ENCODE measurements around the gene PEX14.

Gene PEX14

GRCh38 chr1:10625554-10625953 is 150.8 kb downstream of the PEX14 start:
- TF ChIP-seq FOXP2 (optimal IDR thresholded peaks at IDR 0.05; ENCODE audit: borderline replicate concordance, extremely low read depth, extremely low read length, insufficient read depth) (no peak), SIN3A (IDR thresholded peaks at IDR 0.05; ENCODE audit: borderline replicate concordance, insufficient read depth, low read length) (no peak), POLR2AphosphoS5 (IDR thresholded peaks at IDR 0.05; ENCODE audit: low read depth, low read length) (no peak), TAF1 (IDR thresholded peaks at IDR 0.05; ENCODE audit: borderline replicate concordance, insufficient read depth, low read length) (no peak)
- TF ChIP-seq, protein P1, sequence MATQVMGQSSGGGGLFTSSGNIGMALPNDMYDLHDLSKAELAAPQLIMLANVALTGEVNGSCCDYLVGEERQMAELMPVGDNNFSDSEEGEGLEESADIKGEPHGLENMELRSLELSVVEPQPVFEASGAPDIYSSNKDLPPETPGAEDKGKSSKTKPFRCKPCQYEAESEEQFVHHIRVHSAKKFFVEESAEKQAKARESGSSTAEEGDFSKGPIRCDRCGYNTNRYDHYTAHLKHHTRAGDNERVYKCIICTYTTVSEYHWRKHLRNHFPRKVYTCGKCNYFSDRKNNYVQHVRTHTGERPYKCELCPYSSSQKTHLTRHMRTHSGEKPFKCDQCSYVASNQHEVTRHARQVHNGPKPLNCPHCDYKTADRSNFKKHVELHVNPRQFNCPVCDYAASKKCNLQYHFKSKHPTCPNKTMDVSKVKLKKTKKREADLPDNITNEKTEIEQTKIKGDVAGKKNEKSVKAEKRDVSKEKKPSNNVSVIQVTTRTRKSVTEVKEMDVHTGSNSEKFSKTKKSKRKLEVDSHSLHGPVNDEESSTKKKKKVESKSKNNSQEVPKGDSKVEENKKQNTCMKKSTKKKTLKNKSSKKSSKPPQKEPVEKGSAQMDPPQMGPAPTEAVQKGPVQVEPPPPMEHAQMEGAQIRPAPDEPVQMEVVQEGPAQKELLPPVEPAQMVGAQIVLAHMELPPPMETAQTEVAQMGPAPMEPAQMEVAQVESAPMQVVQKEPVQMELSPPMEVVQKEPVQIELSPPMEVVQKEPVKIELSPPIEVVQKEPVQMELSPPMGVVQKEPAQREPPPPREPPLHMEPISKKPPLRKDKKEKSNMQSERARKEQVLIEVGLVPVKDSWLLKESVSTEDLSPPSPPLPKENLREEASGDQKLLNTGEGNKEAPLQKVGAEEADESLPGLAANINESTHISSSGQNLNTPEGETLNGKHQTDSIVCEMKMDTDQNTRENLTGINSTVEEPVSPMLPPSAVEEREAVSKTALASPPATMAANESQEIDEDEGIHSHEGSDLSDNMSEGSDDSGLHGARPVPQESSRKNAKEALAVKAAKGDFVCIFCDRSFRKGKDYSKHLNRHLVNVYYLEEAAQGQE (IDR thresholded peaks at IDR 0.05; ENCODE audit: insufficient read depth in 1 of 2, low read depth in 2 of 2, low read length in 2 of 2) = no peak

- no peak for TF ChIP-seq SIN3A (IDR thresholded peaks at IDR 0.05; ENCODE audit: borderline replicate concordance, insufficient read depth, low read length)
- no peak for TF ChIP-seq TAF1 (IDR thresholded peaks at IDR 0.05; ENCODE audit: borderline replicate concordance, insufficient read depth, low read length)
- no peak for TF ChIP-seq POLR2AphosphoS5 (IDR thresholded peaks at IDR 0.05; ENCODE audit: low read depth, low read length)
- no peak for TF ChIP-seq FOXP2 (optimal IDR thresholded peaks at IDR 0.05; ENCODE audit: borderline replicate concordance, extremely low read depth, extremely low read length, insufficient read depth)
- TF ChIP-seq, protein P1 (IDR thresholded peaks at IDR 0.05; ENCODE audit: insufficient read depth in 1 of 2, low read depth in 2 of 2, low read length in 2 of 2) = no peak
Measured at GRCh38 chr1:10626131-10626731, 151.5 kb downstream of the PEX14 start.

DNA sequence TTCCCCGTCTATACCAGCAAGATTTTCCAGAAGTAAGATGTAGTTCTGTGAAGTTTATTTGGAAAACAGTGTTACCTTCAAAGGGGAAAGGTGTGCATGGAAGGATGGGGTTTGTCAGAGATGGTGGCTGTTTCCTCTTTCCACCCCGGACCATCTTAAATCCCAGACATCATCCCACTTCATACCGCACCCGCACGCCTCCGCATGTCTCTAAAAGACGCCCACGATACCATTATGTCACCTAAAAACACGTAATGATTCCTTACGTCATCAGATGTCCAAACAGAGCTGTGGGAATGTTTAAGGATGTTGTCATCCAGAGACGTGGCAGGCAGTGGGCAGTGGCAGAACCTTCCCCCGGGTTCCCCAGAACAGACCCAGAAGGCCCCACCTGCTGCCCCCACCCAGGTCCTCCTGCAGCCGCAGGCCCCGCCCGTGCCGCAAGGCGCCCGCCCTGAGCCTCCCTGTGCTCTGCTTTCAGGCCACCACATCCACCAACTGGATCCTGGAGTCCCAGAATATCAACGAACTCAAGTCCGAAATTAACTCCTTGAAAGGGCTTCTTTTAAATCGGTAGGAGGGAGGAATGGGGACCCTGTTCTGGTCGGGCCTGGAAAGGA is 152.2 kb downstream of the PEX14 start:
- TF ChIP-seq SIN3A (IDR thresholded peaks at IDR 0.05; ENCODE audit: borderline replicate concordance, insufficient read depth, low read length) (no peak), FOXP2 (optimal IDR thresholded peaks at IDR 0.05; ENCODE audit: borderline replicate concordance, extremely low read depth, extremely low read length, insufficient read depth) (no peak), POLR2AphosphoS5 (IDR thresholded peaks at IDR 0.05; ENCODE audit: low read depth, low read length) (no peak), TAF1 (IDR thresholded peaks at IDR 0.05; ENCODE audit: borderline replicate concordance, insufficient read depth, low read length) (no peak)
- TF ChIP-seq, protein P1 (IDR thresholded peaks at IDR 0.05; ENCODE audit: insufficient read depth in 1 of 2, low read depth in 2 of 2, low read length in 2 of 2) = no peak

- no peak for TF ChIP-seq TAF1 (IDR thresholded peaks at IDR 0.05; ENCODE audit: borderline replicate concordance, insufficient read depth, low read length)
- no peak for TF ChIP-seq POLR2AphosphoS5 (IDR thresholded peaks at IDR 0.05; ENCODE audit: low read depth, low read length)
- no peak for TF ChIP-seq FOXP2 (optimal IDR thresholded peaks at IDR 0.05; ENCODE audit: borderline replicate concordance, extremely low read depth, extremely low read length, insufficient read depth)
- TF ChIP-seq, protein P1 (IDR thresholded peaks at IDR 0.05; ENCODE audit: insufficient read depth in 1 of 2, low read depth in 2 of 2, low read length in 2 of 2) = no peak
- TF ChIP-seq SIN3A (IDR thresholded peaks at IDR 0.05; ENCODE audit: borderline replicate concordance, insufficient read depth, low read length) = no peak
Measured at GRCh38 chr1:10628685-10629084, 153.9 kb downstream of the PEX14 start.
